Measurements from ENCODE around the gene SLC27A1.
A peak's percentile ranks its signal among the peaks of the same experiment; 100 is the strongest.
"Not testable (repeated sequence)": the region's sequence is repeated elsewhere in the genome, so short reads cannot be mapped to it uniquely, and the experiment has no call there.

The SLC27A1 gene

DNA sequence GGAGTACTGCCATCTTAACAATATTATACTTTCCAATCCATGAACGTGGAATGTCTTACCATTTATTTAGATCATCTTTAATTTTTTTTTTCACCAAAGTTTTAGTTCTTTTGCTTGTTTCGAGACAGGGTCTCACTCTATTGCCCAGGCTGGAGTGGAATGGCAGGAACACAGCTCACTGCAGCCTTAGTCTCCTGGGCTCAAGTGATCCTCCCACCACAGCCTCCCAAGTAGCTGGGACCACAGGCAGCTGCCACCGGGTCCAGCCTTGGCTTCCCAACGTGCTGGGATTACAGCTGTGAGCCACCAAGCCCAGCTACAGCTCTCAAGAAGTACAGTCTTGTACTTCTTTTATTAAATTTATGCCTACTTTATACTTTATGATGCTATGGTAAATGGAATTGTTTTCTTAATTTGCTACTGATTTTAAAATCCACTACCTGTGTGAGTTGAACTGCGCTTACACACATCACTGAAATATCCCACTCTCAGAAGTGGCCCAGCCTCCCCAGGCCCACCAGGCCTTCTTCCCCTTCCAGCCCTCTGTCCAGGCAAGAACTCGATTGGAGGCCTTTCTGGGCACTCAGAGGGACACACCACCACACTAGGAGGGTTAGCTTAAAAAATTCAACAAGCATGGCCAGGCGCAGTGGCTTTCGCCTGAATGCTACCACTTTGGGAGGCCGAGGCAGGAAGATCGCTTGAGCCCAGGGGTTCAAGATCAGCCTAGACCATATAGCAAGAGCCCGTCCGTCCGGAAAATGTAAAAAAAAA is 40.1 kb downstream of the SLC27A1 start:
- no peak for DNase-seq (ENCODE audit: low spot score)
- no peak for FAIRE-seq

DNA sequence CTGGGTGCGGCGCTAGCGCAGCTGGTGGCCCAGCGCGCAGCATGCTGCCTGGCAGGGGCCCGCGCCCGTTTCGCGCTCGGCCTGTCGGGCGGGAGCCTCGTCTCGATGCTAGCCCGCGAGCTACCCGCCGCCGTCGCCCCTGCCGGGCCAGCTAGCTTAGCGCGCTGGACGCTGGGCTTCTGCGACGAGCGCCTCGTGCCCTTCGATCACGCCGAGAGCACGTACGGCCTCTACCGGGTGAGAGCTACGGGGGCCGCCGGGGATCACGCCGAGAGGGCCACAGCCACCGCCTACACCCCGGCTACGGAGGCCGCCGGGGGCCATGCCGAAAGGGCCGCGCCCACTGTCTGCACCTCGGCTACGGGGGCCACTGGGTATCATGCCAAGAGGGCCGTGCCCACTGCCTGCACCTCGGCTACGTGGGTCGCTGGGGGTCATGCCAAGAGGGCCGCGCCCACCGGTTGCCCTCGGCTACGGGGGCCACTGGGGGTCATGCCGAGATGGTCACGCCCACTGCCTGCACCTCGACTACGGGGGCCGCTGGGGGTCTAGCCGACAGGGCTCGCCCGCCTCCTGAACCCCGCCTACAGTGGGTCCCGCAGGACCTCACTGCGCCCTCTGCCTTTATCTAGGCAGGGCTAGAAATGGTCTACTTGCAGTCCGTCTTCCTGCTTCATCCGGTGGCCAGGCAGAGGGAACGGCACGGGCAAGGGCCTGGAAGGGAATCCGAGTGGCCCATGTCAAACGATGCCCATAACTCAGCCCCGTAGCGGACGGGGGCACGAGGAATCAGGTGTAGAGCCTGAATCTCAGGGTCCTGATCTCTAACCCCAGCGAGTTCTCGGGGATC is 41.6 kb downstream of the SLC27A1 start:
- DNase-seq (ENCODE audit: low spot score), result peak; percentile 51
- FAIRE-seq, result no peak

DNA sequence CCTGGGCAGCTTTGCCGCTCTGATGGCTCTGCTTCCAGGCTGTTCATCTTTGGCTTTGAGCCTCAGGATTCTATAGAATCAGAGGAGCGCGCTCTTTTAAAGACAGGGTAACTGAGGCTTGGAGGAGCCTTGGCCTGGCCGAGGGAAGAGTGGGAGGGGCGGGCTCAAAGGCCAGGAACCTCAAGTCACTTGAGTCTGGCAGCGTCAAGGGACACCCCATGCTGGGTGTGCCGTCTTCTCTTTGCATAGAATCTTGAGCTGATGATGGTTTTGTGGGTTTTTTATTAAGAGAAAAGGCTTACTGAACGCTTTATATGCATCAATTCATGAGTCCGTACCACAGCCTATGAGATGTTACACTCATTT is 42.2 kb downstream of the SLC27A1 start:
- DNase-seq (ENCODE audit: low spot score), result no peak
- no peak for FAIRE-seq

DNA sequence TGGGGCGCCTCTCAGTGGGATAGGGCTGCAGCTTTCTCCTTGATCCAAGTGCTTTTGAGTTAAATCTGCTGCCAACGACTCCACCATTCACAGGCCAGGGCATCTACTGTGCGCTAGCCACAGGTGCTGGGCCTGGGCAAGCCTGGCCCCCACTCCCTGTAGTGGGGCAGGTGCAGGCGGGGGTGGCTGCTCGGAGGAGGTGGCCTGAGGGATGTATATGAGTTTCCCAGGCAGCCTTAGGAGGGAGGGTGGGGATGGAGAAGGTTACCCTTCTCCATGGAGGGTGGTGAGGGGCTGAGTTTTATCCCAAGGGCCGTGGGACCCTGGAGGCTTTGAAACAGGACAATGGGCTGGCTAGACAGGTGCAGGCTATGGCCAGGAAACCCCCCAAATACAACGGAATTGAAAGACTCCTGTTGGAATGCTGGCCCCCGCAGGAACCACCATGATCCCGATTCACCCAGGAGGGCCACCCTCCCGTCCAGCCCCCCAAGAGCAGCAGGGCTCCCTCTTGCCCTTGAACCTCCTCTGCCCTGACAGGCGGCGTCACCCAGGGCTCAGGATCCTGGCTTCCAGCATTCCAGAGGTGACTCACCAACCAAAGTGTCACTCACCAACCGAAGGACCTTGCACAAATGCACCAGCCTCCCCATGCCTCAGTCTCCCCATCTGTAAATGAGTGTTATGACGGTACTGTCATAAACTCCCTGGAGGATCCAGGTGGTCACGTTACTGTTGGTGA is 45.3 kb downstream of the SLC27A1 start:
- no peak for FAIRE-seq

DNA sequence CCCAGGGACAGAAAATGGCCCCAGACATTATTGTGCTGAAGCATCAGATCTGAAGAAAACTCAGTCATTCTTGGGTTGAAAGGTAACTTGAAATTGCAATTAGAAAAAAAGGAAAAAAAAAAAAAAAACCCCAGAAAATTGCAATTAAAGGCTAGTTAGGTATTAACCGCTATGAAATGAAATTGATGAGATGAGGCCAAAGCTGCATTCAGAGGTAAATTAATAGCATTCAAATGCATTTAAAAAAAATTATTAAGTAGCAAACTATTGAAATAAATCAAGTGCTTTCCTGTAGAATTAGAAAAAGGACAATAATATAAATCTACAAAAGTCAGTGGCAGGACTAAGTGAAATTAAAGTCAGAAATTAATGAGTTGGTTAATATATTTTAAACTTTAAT is 47.6 kb downstream of the SLC27A1 start:
- DNase-seq (ENCODE audit: low spot score) (no peak), FAIRE-seq (no peak)

More for the DNA sequence above, 45.3 kb downstream of the SLC27A1 start:
- no peak for DNase-seq (ENCODE audit: low spot score)

DNA sequence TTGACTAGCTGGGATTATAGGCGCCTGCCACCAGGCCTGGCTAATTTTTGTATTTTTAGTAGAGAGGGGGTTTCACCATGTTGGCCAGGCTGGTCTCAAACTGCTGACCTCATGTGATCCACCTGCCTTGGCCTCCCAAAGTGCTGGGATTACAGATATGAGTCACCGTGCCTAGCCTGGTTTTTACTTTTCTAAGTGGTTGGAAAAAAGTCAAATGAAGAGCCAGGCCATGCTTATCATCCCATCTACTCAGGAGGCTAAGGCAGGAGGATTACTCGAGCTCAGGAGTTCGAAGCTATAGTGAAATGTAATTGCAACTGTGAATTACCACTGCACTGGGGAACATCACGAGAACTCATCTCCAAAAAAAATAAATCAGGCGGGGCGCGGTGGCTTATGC is 48.3 kb downstream of the SLC27A1 start:
- not testable (repeated sequence) for FAIRE-seq; DNase-seq (ENCODE audit: low spot score)

DNA sequence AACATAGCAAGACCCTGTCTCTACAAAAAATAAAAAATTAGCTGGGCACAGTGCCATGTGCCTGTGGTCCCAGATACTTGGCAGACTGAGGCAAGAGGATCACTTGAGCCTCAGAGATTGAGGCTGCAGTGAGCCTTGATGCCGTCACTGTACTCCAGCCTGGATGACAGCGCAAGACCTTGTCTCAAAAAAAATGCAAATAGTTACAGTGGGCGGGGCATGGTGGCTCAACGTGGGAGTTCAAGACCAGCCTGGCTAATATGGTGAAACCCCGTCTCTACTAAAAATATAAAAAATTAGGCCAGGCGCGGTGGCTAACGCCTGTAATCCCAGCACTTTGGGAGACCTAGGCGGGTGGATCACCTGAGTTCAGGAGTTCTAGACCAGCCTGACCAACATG is 49.6 kb downstream of the SLC27A1 start:
- FAIRE-seq (no peak), DNase-seq (ENCODE audit: low spot score) (no peak)

DNA sequence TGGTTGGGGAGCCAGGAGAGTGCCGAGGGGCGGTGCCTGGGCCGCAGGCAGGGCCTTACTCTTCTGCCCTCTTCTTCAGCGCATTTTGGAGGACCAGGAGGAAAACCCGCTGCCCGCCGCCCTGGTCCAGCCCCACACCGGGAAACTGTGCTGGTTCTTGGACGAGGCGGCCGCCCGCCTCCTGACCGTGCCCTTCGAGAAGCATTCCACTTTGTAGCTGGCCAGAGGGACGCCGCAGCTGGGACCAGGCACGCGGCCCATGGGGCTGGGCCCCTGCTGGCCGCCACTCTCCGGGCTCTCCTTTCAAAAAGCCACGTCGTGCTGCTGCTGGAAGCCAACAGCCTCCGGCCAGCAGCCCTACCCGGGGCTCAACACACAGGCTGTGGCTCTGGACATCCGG is 50.5 kb downstream of the SLC27A1 start:
- FAIRE-seq (no peak), DNase-seq (ENCODE audit: low spot score) (no peak)

DNA sequence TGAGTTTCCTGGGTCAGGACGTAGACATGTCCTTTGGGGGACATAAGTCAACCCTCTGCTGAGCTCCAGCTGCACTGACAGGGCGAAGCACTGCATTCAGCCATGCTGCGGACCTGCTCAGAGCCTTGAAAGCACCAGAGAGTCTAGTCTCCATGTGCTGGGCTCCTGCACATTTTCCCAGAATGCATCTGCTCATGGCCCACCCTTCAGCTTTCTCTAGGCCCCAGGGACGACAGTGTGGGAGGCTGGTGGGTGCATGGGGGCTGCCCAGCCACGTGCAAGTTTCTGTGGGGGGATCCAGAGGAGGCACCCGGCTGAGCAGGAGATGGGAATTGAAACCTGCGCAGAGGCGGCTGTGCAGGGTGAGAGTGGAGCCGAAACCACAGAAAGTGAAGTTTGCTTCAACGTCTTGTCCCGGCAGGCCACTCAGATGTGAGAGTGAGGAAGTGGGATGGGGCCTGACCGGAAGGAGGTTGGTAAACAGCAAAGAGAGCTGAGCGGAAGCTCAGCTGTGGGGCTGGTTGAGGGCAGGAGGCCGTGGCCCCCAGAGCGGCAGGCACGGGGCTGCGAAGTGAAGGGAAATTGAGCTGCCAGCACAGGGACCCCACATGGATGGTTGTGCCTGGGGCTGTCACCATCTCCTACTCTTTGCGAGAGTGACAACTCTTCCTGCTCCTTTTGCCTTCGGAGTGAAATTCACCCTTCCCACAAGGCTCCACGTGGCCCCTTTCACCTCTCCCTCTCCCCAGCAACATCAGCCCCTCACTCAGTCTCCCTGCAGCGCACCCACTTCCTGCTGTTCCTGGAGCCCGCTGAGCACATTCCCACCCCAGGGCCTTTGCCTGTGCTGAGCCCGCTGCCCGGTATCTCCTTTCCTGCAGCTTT is 52.9 kb downstream of the SLC27A1 start:
- FAIRE-seq (no peak), DNase-seq (ENCODE audit: low spot score) (no peak)

DNA sequence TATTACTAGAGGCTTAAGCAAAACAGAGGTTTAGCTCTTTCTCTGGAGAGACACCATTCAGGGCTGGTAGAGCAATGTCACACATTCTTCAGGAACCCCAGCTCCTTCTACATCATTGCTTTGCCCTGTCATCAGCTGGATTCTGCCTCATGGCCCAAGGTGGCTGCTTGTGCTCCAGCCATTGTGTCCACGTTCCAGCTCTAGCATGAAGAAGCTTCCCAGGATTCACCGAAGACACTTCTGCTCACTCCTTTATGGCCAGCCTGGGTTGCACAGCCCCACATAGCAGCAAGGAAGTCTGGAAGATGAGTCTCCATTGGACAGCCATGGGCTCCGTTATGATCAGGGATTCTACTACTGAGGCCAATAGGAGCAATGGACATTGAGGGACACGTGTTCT is 54.3 kb downstream of the SLC27A1 start:
- FAIRE-seq (no peak), DNase-seq (ENCODE audit: low spot score) (no peak)

DNA sequence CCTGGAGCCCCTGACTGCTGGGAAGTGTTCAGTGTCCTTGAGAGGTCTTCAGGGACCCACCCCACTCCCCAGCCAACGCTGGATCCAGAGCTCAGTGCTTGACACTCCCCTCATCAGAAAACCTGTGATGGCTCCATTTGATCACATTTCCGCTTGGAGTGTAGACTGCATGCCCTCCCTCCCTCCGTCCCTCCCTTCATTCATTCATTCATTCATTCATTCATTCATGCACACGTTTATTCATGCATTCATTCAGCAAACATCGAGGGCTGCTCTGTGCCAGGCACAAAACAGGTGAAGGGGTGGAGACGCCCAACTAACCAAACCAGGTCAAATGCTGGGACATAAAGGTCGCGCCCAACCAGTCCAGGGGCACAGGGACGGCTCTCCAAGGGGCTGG is 54.8 kb downstream of the SLC27A1 start:
- FAIRE-seq (no peak), DNase-seq (ENCODE audit: low spot score) (no peak)

DNA sequence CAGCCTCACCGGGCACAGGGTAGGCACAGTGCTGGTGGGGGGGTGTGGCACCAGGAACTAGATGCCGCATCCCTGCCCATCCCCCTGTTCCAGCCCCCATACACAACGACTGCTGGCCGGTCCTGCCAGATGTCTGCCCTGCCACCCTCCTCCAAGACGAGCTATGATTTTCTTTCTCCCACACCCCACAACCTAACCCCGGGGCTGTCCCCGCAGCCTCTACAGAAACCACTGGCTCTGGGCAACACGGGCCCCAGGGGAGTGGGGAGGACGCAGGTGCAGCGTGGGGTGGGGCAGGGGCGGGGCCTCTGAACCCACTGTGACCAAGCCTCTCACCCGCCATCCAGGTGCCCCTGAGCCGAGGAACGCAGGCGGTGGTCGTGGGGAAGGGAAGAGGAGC is 56.6 kb downstream of the SLC27A1 start:
- DNase-seq (ENCODE audit: low spot score) (no peak), FAIRE-seq (no peak)

DNA sequence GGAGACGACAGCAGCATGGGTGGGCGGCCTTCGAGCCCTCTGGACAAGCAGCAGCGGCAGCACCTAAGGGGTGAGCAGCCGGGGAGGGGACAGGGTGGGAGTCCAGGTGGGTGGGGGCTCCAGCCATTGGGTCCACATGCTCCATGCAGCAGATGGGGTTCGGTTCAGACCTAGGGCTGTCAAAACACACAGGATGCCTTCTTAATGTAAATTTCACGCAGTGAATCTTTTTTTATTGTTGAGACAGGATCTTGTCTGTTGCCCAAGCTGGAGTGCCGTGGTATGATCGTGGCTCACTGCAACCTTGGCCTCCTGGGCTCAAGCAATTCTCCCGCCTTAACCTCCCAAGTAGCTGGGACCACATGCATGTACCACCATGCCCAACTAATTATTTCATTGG is 57.0 kb downstream of the SLC27A1 start:
- FAIRE-seq (no peak), DNase-seq (ENCODE audit: low spot score) (no peak)

DNA sequence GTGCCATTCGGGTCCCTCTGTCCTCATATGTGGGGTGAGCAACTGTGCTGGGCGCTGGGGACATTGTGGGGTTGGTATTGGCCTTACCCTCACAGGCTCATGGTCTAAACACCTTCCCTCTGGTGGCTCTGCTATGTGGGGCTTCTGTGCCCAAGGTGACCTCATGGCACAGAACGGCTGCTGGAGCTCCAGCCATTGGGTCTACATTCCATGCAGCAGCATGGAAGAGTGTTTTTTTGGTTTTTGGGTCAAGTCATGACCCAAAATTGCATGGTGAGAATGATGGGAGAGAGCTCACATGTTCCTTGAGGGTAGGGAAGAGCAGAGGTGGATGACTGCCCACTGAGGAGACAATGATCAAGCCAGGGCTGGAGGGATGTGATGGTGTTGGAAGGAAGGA is 58.3 kb downstream of the SLC27A1 start:
- no peak for FAIRE-seq
- DNase-seq (ENCODE audit: low spot score), result no peak

DNA sequence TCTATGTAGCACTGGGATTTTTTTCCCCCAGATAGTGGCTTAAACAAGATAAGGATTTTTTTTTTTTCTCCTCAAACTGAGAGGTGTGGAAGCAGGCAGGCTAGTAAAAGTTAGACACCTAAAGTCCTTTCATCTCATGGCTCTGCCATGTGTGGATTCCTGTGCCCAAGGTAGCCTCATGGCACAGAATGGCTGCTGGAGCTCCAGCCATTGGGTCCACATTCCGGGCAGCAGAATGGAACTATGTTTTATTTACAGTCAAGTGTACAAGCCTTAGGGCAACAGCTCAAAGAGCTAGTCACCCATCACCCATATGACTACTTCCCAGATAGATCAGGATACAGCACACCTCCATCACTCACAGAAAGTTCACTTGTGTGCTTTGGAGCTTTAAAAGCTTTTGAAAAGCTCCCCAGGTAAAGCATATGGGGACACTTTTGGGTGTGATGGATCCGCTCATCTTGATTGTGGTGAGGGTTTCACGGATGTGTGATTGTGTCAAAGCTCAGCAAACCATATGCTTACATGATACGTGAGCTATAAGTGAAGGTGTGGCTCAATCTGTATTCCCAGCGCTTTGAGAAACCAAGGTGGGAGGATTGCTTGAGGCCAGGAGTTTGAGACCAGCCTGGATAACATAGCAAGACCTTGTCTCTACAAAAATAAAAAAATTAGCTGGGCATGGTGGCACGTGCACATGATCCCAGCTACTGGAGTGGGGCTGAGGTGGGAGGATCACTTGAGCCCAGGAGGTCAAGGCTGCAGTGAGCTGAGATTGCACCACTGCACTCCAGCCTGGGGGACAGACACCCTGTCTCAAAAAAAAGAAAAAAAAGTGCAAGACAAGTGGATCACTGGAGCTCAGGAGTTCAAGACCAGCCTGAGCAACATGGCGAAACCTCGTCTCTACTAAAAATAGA is 59.2 kb downstream of the SLC27A1 start:
- FAIRE-seq, result no peak

DNA sequence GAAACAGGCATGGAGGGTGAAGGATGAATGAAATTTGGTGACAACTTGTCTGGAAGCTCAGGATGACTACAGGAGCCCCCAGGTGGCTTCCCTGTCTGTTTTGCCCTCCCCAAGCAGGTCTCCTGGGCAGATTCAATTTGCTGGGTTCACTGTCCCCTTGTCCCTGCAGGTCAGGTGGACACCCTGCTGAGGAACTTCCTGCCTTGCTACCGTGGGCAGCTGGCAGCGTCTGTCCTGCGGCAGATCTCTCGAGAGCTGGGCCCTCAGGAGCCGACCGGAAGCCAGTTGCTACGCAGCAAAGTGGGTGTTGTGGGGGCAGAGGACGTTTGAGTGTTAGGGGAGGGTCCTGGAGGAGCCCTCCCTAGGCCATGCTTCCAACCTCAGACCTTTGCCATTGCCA is 60.3 kb downstream of the SLC27A1 start:
- DNase-seq (ENCODE audit: low spot score), result no peak
- FAIRE-seq, result no peak

More for the DNA sequence above, 59.2 kb downstream of the SLC27A1 start:
- DNase-seq (ENCODE audit: low spot score), result no peak

DNA sequence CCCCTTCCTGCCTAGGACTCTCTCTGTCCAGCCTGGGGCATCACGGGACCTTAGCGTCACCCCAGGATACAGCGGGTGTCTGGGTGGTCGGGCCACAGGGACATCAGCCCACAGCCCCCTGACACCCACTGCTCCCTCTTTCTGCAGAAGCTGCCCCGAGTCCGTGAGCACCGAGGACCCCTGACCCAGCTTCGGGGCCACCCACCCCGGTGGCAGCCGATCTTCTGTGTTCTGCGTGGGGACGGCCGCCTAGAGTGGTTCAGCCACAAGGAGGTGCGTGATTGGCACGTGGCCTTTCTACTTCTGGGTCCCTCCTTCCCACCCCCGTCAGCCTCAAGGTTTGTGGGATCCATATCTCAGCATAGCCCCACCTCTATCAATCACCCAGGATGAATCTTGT is 61.8 kb downstream of the SLC27A1 start:
- DNase-seq (ENCODE audit: low spot score) (no peak), FAIRE-seq (no peak)

DNA sequence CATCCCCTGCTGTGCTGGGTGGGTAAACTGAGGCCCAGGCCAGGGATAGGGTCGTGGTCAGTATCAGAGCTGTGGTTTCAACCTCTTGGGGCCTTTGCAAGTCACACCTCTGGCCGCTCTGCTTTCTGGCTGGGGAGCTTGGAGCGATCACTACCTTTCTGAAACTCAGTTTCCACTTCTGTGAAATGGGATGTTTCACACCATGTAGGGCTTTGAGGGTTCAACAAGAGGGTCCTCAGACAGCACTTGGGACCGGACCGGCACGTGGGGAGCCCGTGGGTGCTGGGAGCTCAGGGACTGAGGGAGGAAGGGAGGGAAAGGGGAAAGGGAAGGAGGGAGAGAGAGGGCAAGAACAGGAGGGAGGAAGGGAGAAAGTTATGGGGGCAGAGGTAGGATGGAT is 62.2 kb downstream of the SLC27A1 start:
- FAIRE-seq (no peak), DNase-seq (ENCODE audit: low spot score) (no peak)

DNA sequence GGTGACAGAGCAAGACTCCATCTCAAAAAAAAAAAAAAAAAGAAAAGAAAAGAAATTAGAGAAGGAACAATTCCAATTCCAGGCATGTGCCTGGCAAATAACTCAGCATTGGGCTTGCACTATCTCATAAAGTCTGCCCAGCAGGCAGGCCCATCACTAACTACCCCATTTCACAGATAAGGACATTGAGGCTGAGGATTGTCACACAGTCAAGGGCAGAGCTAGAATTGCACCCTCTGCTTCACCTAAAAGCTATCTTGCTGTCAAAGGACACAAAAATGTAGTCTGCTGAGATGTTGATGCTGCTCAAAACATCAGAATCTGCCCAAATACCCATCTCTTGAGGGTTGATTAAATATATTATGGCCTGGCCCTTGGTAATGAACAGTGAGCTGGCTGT is 64.4 kb downstream of the SLC27A1 start:
- DNase-seq (ENCODE audit: low spot score) (no peak), FAIRE-seq (no peak)

DNA sequence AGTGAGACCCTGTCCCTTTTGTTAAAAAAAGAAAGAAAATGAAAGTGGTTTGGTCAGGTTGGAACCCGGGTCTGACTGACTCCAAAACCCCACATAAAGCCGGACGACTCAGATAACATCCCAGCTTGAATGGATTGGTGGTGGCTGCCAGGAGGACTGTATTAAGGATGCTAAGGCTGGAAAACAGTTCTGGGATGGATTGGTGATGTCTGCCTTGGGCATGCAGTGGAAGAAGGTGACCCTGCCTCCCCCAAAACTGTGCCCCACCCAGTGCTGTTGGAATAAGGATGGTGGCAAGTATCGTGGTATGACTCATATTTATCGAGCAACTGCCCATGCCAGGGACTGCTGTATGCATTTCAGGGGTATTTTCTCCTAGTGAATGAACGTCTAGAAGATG is 66.6 kb downstream of the SLC27A1 start:
- no peak for FAIRE-seq
- DNase-seq (ENCODE audit: low spot score), result no peak
